ENCODE measurements around the gene SMOC1.

DNA sequence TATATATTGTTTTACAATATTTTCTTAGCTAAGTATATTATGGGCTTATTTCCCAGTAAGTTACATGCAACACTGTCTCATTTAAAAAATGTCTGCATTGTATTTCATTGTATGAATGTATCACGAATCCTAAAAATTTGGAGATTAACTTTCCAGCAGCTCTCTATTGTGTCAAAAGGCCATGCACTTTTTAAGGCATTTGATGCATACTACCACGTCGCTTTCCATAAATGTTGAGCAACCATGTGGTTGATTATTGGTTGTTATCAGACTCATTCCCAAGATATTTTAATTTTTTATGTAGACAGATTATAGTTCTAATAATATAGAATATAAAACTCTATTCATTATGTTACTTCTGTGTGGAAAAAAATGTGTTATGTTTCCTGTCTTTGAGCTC, 79.9 kb downstream of the SMOC1 start:
- TF ChIP-seq, protein P1, sequence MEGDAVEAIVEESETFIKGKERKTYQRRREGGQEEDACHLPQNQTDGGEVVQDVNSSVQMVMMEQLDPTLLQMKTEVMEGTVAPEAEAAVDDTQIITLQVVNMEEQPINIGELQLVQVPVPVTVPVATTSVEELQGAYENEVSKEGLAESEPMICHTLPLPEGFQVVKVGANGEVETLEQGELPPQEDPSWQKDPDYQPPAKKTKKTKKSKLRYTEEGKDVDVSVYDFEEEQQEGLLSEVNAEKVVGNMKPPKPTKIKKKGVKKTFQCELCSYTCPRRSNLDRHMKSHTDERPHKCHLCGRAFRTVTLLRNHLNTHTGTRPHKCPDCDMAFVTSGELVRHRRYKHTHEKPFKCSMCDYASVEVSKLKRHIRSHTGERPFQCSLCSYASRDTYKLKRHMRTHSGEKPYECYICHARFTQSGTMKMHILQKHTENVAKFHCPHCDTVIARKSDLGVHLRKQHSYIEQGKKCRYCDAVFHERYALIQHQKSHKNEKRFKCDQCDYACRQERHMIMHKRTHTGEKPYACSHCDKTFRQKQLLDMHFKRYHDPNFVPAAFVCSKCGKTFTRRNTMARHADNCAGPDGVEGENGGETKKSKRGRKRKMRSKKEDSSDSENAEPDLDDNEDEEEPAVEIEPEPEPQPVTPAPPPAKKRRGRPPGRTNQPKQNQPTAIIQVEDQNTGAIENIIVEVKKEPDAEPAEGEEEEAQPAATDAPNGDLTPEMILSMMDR (IDR thresholded peaks at IDR 0.05; ENCODE audit: low read length) = no peak
- TF ChIP-seq EZH2 (IDR thresholded peaks at IDR 0.05; ENCODE audit: borderline replicate concordance, low read length) = no peak
